NOMO-1 treated with dmso at 0.1 percent for 144 hours (cell line): ENCODE measurements around the gene BTBD1.
A peak's percentile ranks its signal among the peaks of the same experiment; 100 is the strongest.
"Not testable (repeated sequence)": the region's sequence is repeated elsewhere in the genome, so short reads cannot be mapped to it uniquely, and the experiment has no call there.

Source experiments
- DNase-seq: peaks from one replicate; lab custom pipeline; 2025; ENCODE audit not compliant: unreplicated experiment; lab: John Stamatoyannopoulos, UW

Gene BTBD1

GRCh38 chr15:83061680-83062079, 5.4 kb downstream of the BTBD1 start:
- DNase-seq: no peak

- DNase-seq: no peak
These were observed 9.2 kb downstream of the BTBD1 start for GRCh38 chr15:83057696-83058376.

- DNase-seq: no peak
These were observed 10.1 kb downstream of the BTBD1 start for GRCh38 chr15:83057002-83057401.

GRCh38 chr15:83053151-83053550, 13.9 kb downstream of the BTBD1 start:
- no peak for DNase-seq

- DNase-seq: no peak
These were observed 20.4 kb downstream of the BTBD1 start for GRCh38 chr15:83046558-83047127.

- DNase-seq: no peak
These were observed 22.9 kb downstream of the BTBD1 start for GRCh38 chr15:83044156-83044555.

- no peak for DNase-seq
These were observed 27.8 kb downstream of the BTBD1 start for GRCh38 chr15:83039206-83039605.

GRCh38 chr15:83036253-83036652, 30.8 kb downstream of the BTBD1 start:
- no peak for DNase-seq

- DNase-seq: not testable (repeated sequence)
These were observed 35.8 kb downstream of the BTBD1 start for GRCh38 chr15:83031234-83031633.

GRCh38 chr15:83030021-83030420, 37.0 kb downstream of the BTBD1 start:
- DNase-seq: no peak

- DNase-seq: no peak
These were observed 48.6 kb downstream of the BTBD1 start for GRCh38 chr15:83018436-83018835.

- no peak for DNase-seq
These were observed 50.1 kb downstream of the BTBD1 start for GRCh38 chr15:83016906-83017305.

GRCh38 chr15:83015361-83015760, 51.7 kb downstream of the BTBD1 start:
- no peak for DNase-seq

GRCh38 chr15:83014205-83014653, 52.8 kb downstream of the BTBD1 start:
- DNase-seq: no peak

- DNase-seq: no peak
These were observed 54.4 kb downstream of the BTBD1 start for GRCh38 chr15:83012636-83013035.

GRCh38 chr15:83012076-83012426, 55.0 kb downstream of the BTBD1 start:
- no peak for DNase-seq

- DNase-seq: peak; percentile 87
These were observed 55.6 kb downstream of the BTBD1 start, which contains the start of gene C15orf40 for GRCh38 chr15:83011271-83012075. C15orf40 (minus strand) TSS chr15:83011639; CDS start chr15:83011607, 32 bp downstream.

- DNase-seq: peak; percentile 75
These were observed 56.3 kb downstream of the BTBD1 start for GRCh38 chr15:83010709-83011270.

GRCh38 chr15:83000672-83001031, 66.4 kb downstream of the BTBD1 start:
- DNase-seq: not testable (repeated sequence)

- peak; percentile 48 for DNase-seq
These were observed 67.0 kb downstream of the BTBD1 start for GRCh38 chr15:82999905-83000671.

GRCh38 chr15:82999426-82999825, 67.6 kb downstream of the BTBD1 start:
- DNase-seq: no peak
